ENCODE results near the gene CSAG3.
"Not testable (repeated sequence)": the region's sequence is repeated elsewhere in the genome, so short reads cannot be mapped to it uniquely, and the experiment has no call there.

CSAG3 gene
- 0 reads per million in 3 experiments for total RNA-seq

GRCh38 chrX:152758918-152759317, at the start of gene CSAG3:
TSS of gene CSAG3 (plus strand) at chrX:152759218.
- not testable (repeated sequence) for DNase-seq

- DNase-seq: not testable (repeated sequence)
Measured at GRCh38 chrX:152713195-152713594, 45.8 kb upstream of the CSAG3 start.

- DNase-seq: not testable (repeated sequence)
Measured at GRCh38 chrX:152713815-152714787, 44.9 kb upstream of the CSAG3 start, which contains the start of gene MAGEA2B. TSS of gene MAGEA2B (plus strand) at chrX:152714628. CDS start at chrX:152717107, 2,479 bp downstream.

GRCh38 chrX:152725409-152725808, 33.6 kb upstream of the CSAG3 start:
- DNase-seq: no peak

GRCh38 chrX:152733261-152733975, 25.6 kb upstream of the CSAG3 start, which contains the start of the genes CSAG1 and MAGEA12:
TSS of gene CSAG1 (minus strand) at chrX:152733721. CDS start at chrX:152732460, 1,261 bp downstream.
TSS of gene MAGEA12 (plus strand) at chrX:152733757. CDS start at chrX:152736162, 2,405 bp downstream.
- DNase-seq: no peak

GRCh38 chrX:152734143-152734858, 24.7 kb upstream of the CSAG3 start:
- not testable (repeated sequence) for DNase-seq

GRCh38 chrX:152735101-152735500, 23.9 kb upstream of the CSAG3 start:
- no peak for DNase-seq

GRCh38 chrX:152735860-152736511, 23.0 kb upstream of the CSAG3 start:
- DNase-seq: no peak

- not testable (repeated sequence) for DNase-seq
Measured at GRCh38 chrX:152736528-152736927, 22.5 kb upstream of the CSAG3 start.

GRCh38 chrX:152738560-152738959, 20.5 kb upstream of the CSAG3 start:
- no peak for DNase-seq

- DNase-seq: not testable (repeated sequence)
Measured at GRCh38 chrX:152753686-152754650, 5.0 kb upstream of the CSAG3 start, which contains the start of gene MAGEA2. TSS of gene MAGEA2 (minus strand) at chrX:152753842. CDS start at chrX:152751363, 2,479 bp downstream.

GRCh38 chrX:152754871-152755270, 4.1 kb upstream of the CSAG3 start:
- DNase-seq: not testable (repeated sequence)

GRCh38 chrX:152759544-152759943, 526 bp downstream of the CSAG3 start:
- DNase-seq: not testable (repeated sequence)

GRCh38 chrX:152761582-152761981, 2.6 kb downstream of the CSAG3 start:
- DNase-seq: not testable (repeated sequence)

GRCh38 chrX:152766562-152766961, 7.5 kb downstream of the CSAG3 start:
- DNase-seq: not testable (repeated sequence)

- DNase-seq: not testable (repeated sequence)
Measured at GRCh38 chrX:152769549-152770289, 10.7 kb downstream of the CSAG3 start, which contains the start of gene MAGEA6. TSS of gene MAGEA6 (minus strand) at chrX:152769689. CDS start at chrX:152767650, 2,039 bp downstream.

- not testable (repeated sequence) for DNase-seq
Measured at GRCh38 chrX:152787062-152787461, 28.0 kb downstream of the CSAG3 start.

- DNase-seq: no peak
Measured at GRCh38 chrX:152798945-152799344, 39.9 kb downstream of the CSAG3 start.

GRCh38 chrX:152806035-152806434, 47.0 kb downstream of the CSAG3 start:
- DNase-seq: no peak
